ENCODE data around the gene PRRG4. TPM values are rescaled to one million over a fixed set of nuclear protein-coding genes. Genes with fewer than 3 reads are reported as not detected.

PRRG4 gene
- total RNA-seq, 6 experiments from 2014 or later: not detected

DNA sequence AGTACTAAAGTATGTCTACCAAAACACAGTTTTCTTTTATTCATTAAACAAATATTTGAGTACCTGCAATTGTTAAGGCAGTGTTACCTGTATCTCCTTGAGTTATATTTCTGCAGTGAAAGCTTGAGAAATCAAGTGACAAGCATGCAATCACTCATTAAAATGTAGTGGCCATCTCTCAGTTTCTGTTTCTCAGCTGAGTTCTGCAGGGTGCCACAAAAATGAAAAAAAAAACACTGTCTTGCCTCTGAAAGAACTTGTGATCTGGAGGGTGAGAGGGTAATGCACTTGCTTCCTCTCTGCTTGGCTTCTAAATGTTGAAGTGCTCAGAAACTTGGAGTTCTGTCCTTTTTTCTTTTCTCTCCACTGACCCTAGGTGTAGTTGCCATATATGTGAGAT is 69.7 kb downstream of the PRRG4 start:
- peaks cover 19% of the 10 kb centered on the region for H3K4me1 Mint-ChIP-seq (ENCODE audit: low read depth)
- no peak for DNase-seq
- H3K4me3 Mint-ChIP-seq: no peak overlapping the region
- no peak overlapping the region for H3K27ac Mint-ChIP-seq
- no peaks in the 10 kb centered on the region for H3K9me3 Mint-ChIP-seq
- H3K27me3 Mint-ChIP-seq (ENCODE audit: insufficient read depth): no peaks in the 10 kb centered on the region
- H3K36me3 Mint-ChIP-seq (ENCODE audit: low read depth): peaks cover 7% of the 10 kb centered on the region; the same call in 1 of the 2 replicates
- TF ChIP-seq, protein P1, sequence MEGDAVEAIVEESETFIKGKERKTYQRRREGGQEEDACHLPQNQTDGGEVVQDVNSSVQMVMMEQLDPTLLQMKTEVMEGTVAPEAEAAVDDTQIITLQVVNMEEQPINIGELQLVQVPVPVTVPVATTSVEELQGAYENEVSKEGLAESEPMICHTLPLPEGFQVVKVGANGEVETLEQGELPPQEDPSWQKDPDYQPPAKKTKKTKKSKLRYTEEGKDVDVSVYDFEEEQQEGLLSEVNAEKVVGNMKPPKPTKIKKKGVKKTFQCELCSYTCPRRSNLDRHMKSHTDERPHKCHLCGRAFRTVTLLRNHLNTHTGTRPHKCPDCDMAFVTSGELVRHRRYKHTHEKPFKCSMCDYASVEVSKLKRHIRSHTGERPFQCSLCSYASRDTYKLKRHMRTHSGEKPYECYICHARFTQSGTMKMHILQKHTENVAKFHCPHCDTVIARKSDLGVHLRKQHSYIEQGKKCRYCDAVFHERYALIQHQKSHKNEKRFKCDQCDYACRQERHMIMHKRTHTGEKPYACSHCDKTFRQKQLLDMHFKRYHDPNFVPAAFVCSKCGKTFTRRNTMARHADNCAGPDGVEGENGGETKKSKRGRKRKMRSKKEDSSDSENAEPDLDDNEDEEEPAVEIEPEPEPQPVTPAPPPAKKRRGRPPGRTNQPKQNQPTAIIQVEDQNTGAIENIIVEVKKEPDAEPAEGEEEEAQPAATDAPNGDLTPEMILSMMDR (IDR thresholded peaks at IDR 0.05): no peak

DNA sequence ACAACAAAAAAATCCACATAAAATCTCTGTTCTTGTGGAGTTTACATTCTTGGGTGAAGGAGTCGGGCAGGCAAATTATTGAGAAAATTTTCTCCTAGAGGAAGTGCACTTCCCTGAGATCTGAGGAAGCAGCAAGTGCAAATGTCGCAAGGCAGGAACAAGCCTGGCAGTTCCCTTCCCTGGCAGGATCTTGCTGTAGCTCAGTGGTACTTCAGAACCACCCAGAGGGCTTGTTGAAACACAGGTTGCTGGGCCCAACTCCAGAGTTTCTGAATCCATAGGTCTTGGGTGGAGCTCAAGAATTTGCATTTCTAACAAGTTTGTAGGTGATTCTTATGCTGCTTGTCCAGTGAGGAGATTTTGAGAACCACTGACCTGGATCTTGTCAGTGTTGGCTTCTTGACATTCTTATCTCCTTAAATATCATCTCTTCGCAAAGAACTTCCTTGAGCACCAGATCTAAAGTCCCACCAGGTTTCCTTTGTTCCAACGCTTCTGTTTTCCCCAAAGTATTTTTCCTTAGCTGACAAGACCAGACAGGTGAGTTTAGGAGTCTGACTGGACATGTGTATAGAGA is 72.5 kb downstream of the PRRG4 start:
- TF ChIP-seq, protein P1 (IDR thresholded peaks at IDR 0.05): no peak
- H3K4me1 Mint-ChIP-seq (ENCODE audit: low read depth): peaks cover 15% of the 10 kb centered on the region
- no peak overlapping the region for H3K4me3 Mint-ChIP-seq
- H3K27ac Mint-ChIP-seq: no peak overlapping the region
- DNase-seq: no peak
- no peaks in the 10 kb centered on the region for H3K9me3 Mint-ChIP-seq
- H3K27me3 Mint-ChIP-seq (ENCODE audit: insufficient read depth): no peaks in the 10 kb centered on the region
- peaks cover 7% of the 10 kb centered on the region; the same call in 1 of the 2 replicates for H3K36me3 Mint-ChIP-seq (ENCODE audit: low read depth)

DNA sequence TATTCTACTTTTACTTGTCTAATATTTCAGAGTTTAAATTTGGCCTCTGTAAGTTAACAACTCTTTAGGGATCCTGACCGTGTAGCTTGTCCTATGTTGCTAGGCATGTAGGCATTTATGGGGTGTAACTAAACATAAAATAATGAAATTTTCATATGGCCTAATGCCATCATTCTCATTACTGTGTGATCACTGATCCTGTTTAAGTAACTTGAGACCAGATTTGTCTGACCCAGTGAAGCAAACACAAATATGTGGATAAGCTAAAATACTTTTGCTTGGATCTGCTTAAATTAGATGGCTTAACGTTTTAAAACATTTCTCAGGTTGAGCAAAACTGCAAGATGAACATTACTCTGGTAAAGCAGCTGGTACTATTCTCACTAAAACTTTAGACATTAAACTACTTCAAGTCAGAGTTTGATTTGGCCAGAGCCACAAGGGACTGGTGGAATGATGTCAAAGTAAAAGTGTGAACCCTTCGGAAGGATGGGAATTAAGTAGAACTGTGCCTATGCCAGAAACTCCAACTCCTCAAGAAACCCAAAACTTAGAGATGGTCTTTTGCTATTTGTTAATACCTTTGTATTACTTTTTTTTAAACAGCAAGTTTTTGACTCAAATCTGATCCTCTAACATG is 75.4 kb downstream of the PRRG4 start:
- Mint-ChIP-seq H3K4me3 (no peak overlapping the region), H3K9me3 (no peaks in the 10 kb centered on the region), H3K4me1 (ENCODE audit: low read depth) (peaks cover 8% of the 10 kb centered on the region), H3K27me3 (ENCODE audit: insufficient read depth) (no peaks in the 10 kb centered on the region), H3K36me3 (ENCODE audit: low read depth) (no peaks in the 10 kb centered on the region; the same call in 1 of the 2 replicates), H3K27ac (no peak overlapping the region)
- DNase-seq: no peak
- TF ChIP-seq, protein P1 (IDR thresholded peaks at IDR 0.05): no peak

Other genes starting within 250 kb of the PRRG4 start
- 100 to 1,000 TPM; 250 to 290 (median 271) TPM for gene EIF3M, start 246.1 kb upstream of the PRRG4 start, total RNA-seq (2021; fragmentation: NEBNext Ultra II Directional; extraction: Animal tissue kit (Norgen Biotek cat#: 25700))
- gene CCDC73, start 35.3 kb upstream of the PRRG4 start, total RNA-seq (2021; fragmentation: NEBNext Ultra II Directional; extraction: Animal tissue kit (Norgen Biotek cat#: 25700)): not detected
- 10 to 100 TPM; 20.2 to 26.4 (median 24.0) TPM for gene QSER1, start 62.9 kb downstream of the PRRG4 start, total RNA-seq (2021; fragmentation: NEBNext Ultra II Directional; extraction: Animal tissue kit (Norgen Biotek cat#: 25700))
- 10 to 100 TPM; 14.5 to 19.1 (median 14.9) TPM for gene DEPDC7, start 186.0 kb downstream of the PRRG4 start, total RNA-seq (2021; fragmentation: NEBNext Ultra II Directional; extraction: Animal tissue kit (Norgen Biotek cat#: 25700))
- 10 to 100 TPM; 34.9 to 38.7 (median 36.9) TPM for gene TCP11L1, start 209.6 kb downstream of the PRRG4 start, total RNA-seq (2021; fragmentation: NEBNext Ultra II Directional; extraction: Animal tissue kit (Norgen Biotek cat#: 25700))

Measured in HFFc6 (cell line).